Hematopoietic multipotent progenitor cell treated with erythropoietin and hydrocortisone succinate and interleukin-3 and kit ligand, for 17 days (in vitro differentiated cells): ENCODE measurements around the gene PARD3B.

ENCODE experiments used
- DNase-seq: peaks from one replicate; pipeline ENCODE4 v3.0.0-alpha.2; 2015; ENCODE audit warnings: low spot score

PARD3B gene

DNA sequence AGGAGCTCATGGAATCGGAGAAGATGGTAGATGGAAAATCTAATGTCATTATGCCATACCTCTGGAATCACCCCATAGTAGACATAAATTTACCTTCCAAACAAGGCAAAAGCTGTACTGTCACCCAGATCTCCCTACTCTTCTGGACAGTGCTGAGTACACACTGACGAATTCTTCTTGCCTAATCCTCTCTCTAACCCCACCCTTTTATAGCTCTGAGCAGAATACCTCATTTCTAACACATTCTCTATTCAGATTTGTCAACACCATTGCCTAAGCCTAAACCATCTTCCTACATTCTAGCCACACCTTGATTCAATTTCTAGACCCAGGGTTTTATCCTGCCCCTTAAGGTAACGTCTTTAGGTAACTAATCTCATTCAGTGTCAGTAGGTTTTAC, 816.0 kb downstream of the PARD3B start:
- no peak for DNase-seq

GRCh38 chr2:205361970-205362369, 816.7 kb downstream of the PARD3B start:
- DNase-seq = no peak

DNA sequence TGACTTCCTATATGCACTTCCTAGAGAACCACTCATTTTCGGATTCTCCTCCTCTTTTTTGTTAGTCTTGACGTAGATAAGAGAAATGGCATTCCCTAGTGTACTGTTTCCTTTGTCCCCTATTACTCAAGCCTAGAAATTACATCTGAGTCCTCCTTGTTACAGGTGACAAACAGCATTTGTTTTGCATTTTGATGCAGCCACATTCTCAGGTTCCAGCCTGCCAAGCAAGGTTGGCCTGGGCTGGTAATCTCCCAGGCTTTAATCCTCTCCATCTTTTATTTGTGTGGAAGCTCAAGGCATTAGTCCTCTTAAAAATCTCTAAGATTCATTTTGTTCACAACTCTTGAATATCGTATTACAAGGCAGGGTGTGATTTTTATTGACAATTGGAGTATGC, 819.0 kb downstream of the PARD3B start:
- DNase-seq = no peak

DNA sequence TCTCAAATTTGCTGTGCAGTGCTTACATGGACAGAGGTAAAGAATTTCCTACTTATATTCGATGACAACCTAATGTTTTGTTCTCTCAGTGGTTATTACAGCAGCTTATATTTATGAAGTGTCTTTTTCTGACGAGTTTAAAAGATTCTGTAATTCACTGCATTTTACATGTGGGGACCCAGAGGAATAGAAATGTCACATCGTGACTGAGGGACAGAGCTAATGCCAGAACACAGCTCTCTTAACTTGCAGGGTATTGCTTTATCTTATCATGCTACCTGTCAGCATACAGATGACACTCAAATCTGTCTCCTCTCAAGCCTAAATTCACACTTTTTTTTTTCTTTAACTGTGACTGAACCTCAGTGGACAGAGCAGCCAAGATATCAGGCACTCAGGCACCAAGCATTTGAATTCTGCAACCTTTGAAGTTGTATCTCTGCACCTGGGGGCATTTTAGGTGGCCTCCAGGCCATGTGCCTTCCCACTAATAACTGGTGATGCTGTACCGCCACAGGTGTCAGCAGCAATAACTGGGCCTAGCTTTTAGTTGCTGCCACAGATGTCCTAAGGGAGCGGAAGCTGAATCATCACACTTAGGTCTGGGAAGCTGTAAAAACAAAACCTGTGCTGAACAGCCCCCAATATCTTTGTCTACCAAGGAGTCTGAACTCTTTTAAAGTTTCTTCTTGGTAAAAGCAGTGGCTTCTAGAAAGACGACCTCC, 821.2 kb downstream of the PARD3B start:
- no peak for DNase-seq

- DNase-seq = no peak
Measured at GRCh38 chr2:205367331-205367935, 822.2 kb downstream of the PARD3B start.

GRCh38 chr2:205369813-205370212, 824.5 kb downstream of the PARD3B start:
- no peak for DNase-seq

GRCh38 chr2:205370726-205371125, 825.5 kb downstream of the PARD3B start:
- DNase-seq = no peak

GRCh38 chr2:205372141-205372540, 826.9 kb downstream of the PARD3B start:
- no peak for DNase-seq

GRCh38 chr2:205375461-205376448, 830.5 kb downstream of the PARD3B start:
- no peak for DNase-seq

- no peak for DNase-seq
Measured at GRCh38 chr2:205377324-205377723, 832.0 kb downstream of the PARD3B start.

- no peak for DNase-seq
Measured at GRCh38 chr2:205383601-205384000, 838.3 kb downstream of the PARD3B start.

- DNase-seq = no peak
Measured at GRCh38 chr2:205386109-205386508, 840.8 kb downstream of the PARD3B start.

- no peak for DNase-seq
Measured at GRCh38 chr2:205387350-205388055, 842.2 kb downstream of the PARD3B start.

GRCh38 chr2:205390866-205391265, 845.6 kb downstream of the PARD3B start:
- no peak for DNase-seq

GRCh38 chr2:205401511-205401910, 856.2 kb downstream of the PARD3B start:
- DNase-seq = no peak

- DNase-seq = no peak
Measured at GRCh38 chr2:205402011-205402410, 856.7 kb downstream of the PARD3B start.

GRCh38 chr2:205403244-205403825, 858.1 kb downstream of the PARD3B start:
- no peak for DNase-seq

- no peak for DNase-seq
Measured at GRCh38 chr2:205405194-205405593, 859.9 kb downstream of the PARD3B start.

DNA sequence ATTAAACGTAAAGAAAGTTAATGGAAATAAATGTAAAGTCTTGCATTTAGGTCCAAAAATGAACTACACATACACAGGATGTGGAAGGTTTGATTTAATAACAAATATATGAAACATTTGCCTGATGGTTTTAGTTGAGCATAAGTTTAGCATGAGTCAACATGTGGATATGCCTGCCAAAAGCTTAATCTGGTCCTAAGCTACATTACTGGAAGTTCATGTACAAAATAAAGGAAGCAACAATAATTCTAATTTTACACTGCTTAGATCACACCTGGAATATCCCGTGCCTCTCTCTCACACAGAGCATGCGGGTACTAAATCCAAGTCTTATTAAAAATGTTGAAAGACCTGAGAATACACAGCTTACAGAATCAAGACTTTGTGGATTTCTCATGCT, 860.5 kb downstream of the PARD3B start:
- no peak for DNase-seq

GRCh38 chr2:205407984-205408383, 862.7 kb downstream of the PARD3B start:
- DNase-seq = no peak

- no peak for DNase-seq
Measured at GRCh38 chr2:205408696-205409095, 863.4 kb downstream of the PARD3B start.

GRCh38 chr2:205409411-205409810, 864.1 kb downstream of the PARD3B start:
- no peak for DNase-seq
